HEK293T (cell line): Measurements from ENCODE around the gene DHX8.
"Not testable (repeated sequence)": the region's sequence is repeated elsewhere in the genome, so short reads cannot be mapped to it uniquely, and the experiment has no call there.

Experiments used
- ARNT ChIP-seq: fragments of 450-650 bp; IDR thresholded peaks from 2 replicates; pipeline ENCODE4 v1.6.1; 2017; ENCODE audit warnings: mild to moderate bottlenecking
- BHLHE40 ChIP-seq: fragments of 450-650 bp; IDR thresholded peaks from 2 replicates; pipeline ENCODE4 v1.6.1; 2016; ENCODE audit warnings: mild to moderate bottlenecking, moderate library complexity, borderline replicate concordance
- ELF4 ChIP-seq: fragments of 450-650 bp; IDR thresholded peaks from 2 replicates; pipeline ENCODE4 v1.6.1; 2017; ENCODE audit warnings: antibody characterized with exemption
- FOXA1 ChIP-seq: fragments of 450-650 bp; IDR thresholded peaks from 2 replicates; pipeline ENCODE4 v1.6.1; 2016; ENCODE audit warnings: mild to moderate bottlenecking
- FOXK2 ChIP-seq: fragments of 450-650 bp; IDR thresholded peaks from 2 replicates; pipeline ENCODE4 v1.6.1; 2016; ENCODE audit warnings: mild to moderate bottlenecking
- FOXM1 ChIP-seq: fragments of 450-650 bp; IDR thresholded peaks from 2 replicates; pipeline ENCODE4 v1.6.1; 2017; ENCODE audit warnings: mild to moderate bottlenecking, borderline replicate concordance
- L3MBTL2 ChIP-seq: fragments of 450-650 bp; conservative IDR thresholded peaks from 2 replicates; pipeline ENCODE4 v1.6.1; 2016; ENCODE audit warnings: mild to moderate bottlenecking
- LEF1 ChIP-seq: fragments of 450-650 bp; IDR thresholded peaks from 2 replicates; pipeline ENCODE4 v1.6.1; 2017; ENCODE audit warnings: mild to moderate bottlenecking, borderline replicate concordance
- PKNOX1 ChIP-seq: fragments of 450-650 bp; IDR thresholded peaks from 2 replicates; pipeline ENCODE4 v1.6.1; 2016
- SP1 ChIP-seq: fragments of 450-650 bp; IDR thresholded peaks from 2 replicates; pipeline ENCODE4 v1.6.1; 2017
- SUZ12 ChIP-seq: fragments of 450-650 bp; IDR thresholded peaks from 2 replicates; pipeline ENCODE4 v1.6.1; 2016; ENCODE audit warnings: mild to moderate bottlenecking
- TARDBP ChIP-seq: fragments of 450-650 bp; IDR thresholded peaks from 2 replicates; pipeline ENCODE4 v1.6.1; 2016

GRCh38 chr17:43511199-43511598 lies 27.4 kb downstream of the DHX8 start:
- TF ChIP-seq FOXK2, LEF1, FOXA1, SP1, FOXM1, BHLHE40, ELF4, ARNT, PKNOX1, SUZ12, L3MBTL2, TARDBP: not testable (repeated sequence)
